Bone marrow (tissue), 2 donors: ENCODE results near the gene TRMT61B.

ENCODE experiments used
- DNase-seq, 2 donors: peaks; one replicate each; lab custom pipeline; 2025; lab: John Stamatoyannopoulos, UW

TRMT61B gene

DNA sequence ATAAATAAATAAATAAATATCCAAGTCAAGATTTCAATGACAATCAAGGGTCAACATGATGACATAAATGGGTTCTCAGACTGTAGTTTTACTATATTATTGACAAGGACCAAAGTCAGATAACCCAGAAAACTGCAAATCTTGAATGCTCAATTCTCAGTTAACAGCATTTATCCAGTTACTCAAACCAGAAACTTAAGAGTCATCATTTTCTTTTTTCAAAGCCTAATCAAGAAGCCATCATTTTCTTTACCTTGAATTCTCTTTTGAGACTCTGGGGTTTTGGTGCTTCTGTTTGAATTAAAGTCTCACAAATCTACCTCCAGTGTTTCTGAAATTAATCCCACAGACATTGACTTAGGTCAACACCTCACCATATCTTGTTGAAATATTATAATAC lies 14.1 kb downstream of the TRMT61B start:
- DNase-seq = no peak

DNA sequence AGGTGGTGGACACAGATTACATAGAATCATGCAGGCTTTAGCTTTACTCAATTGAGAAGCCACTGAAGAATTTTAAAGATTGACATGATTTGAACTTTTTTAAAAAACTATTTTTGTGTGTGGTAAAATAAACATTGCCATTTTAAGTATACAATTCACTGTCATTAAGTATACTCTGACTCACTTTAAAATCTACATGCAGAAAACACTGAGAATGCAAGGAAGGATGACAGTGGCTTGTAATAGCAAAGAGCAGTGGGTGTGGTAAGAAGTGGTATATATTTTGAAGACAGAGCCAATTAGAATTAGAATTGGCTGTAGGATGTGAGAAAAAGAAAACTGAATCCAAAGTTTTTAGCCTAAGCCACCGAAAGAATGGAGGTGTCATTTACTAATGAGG lies 14.9 kb downstream of the TRMT61B start:
- DNase-seq = no peak

DNA sequence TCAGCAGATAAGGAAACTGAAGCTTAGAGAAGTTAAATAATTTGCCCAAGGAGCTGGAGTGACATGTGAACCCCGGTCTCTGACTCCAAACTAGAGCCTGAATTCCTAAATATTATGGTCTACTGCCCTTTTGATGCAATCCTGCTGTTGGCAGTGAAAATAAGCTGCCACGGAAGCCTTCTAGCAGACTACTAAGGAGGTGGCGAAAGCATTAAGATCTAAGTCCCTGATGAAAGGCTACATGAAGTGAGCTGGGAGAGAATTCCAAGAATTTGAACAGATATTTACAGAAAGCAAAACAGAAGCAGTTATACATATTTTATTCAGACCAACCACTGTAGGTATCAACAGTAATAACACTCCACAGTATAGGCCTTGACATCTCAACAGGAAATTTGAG lies 28.1 kb downstream of the TRMT61B start:
- no peak for DNase-seq

DNA sequence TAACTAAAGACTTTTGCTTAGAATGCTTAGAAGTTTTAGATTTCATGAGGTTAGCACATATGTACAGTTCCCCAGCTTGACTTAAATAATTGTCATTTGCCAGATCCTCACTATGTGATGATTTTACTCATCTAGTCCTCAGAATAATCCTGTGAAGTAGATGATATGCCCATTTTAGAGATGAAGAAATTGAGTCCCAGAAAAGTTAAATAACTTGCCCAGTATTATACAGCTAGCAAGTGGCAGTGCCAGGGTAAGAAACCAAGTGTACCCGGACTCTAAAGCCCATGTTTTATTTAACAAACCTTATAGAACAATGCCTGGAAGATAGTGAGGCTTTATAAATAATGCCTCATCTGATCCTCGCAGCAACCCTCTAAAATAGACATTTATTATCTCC lies 31.1 kb downstream of the TRMT61B start:
- no peak for DNase-seq

DNA sequence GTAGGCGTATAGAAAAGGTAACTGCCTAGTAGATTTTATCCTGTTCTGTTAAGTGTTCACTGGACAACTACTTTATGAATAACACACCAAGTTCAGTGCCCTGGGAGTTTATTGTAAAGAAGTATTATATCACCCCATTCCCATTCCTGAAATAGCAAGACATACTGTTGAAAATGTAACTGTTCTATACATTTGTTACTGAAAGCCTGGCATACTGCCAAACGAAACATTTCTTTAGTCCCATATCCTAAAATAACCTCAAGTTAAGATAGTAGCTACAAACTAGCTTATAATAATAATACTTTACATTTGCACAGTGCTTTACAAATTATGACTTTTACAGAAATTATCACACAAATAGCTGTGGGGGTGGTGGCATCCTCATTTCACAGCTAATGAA lies 34.3 kb downstream of the TRMT61B start:
- no peak for DNase-seq

DNA sequence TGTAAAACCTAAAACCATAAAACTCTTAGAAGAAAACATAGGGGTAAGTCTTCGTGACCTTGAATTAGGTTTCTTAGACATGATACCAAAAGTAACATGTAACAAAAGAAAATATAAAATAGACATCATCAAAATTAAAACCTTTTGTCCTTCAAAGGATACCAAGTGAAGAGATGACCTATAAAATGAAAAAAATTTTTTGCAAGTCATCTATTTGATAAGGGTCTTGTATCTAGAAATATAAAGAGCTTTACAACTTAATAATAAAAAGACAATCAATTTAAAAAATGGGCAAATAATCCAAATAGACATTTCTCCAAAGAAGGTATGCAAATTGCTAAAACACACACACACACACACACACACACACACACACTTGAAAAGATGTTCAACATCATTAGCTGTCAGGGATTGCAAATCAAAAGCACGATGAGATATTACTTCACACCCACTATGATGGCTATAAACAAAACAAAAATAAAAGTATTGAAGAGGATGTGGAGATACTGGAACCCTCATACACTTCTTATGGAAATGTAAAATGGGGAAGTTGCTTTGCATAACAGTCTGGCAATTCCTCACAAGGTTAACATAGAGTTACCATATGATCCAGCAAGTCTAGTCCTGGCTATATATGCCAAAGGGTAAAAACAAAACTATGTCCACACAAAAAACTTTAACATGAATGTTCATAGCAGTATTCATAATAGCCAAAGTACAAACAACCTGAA lies 36.2 kb downstream of the TRMT61B start:
- no peak for DNase-seq

DNA sequence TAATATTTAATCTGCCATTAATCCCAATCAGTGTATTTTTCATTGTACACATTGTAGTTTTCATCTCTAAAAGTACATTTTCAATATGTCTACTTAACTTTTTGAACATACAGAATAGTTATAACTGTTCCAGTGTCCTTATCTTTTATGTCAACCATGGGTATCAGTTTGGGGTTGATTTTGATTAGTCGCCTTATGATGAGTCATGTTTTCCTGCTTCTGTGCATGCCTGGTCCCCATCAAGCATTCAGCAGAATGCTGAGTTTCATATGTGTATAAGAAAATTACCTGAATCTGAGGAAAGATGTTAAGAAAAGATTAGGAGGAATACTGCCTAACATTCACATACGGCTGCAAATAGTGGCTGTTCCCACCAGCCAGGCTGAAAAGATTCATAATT lies 41.7 kb downstream of the TRMT61B start:
- DNase-seq = no peak

DNA sequence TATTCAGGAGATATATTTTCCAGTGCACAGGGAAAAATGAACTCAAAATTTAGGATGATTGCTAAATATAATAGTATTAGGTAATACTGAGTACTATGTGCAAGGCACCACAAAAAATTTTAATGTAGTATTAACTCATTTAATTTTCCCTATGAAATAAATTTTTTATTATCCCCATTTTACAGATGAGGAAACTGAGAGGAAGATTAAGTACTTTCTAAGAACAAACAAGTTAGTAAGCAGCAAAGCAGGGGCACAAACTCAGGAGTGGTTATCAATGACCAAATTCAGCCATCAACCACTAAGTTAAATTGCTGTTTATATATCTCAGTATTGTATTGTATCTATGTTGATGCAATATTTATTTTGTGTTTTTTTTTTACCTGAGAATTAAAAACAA lies 45.2 kb downstream of the TRMT61B start:
- DNase-seq = no peak

DNA sequence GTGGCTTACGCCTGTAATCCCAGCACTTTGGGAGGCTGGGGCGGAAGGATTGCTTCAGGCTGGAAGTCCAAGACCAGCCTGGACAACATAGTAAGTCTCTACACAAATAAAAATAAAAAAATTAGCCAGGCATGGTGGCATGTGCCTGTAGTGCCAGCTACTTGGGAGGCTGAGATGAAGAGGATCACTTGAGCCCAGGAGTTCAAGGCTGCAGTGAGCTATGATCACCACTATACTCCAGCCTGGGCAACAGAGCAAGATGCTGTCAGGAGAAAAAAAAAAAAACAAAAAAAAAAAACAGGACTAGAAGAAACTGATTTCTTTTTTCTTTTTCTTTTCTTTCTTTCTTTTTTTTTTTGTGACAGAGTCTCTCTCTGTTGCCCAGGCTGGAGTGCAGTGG lies 45.9 kb downstream of the TRMT61B start:
- DNase-seq = no peak

DNA sequence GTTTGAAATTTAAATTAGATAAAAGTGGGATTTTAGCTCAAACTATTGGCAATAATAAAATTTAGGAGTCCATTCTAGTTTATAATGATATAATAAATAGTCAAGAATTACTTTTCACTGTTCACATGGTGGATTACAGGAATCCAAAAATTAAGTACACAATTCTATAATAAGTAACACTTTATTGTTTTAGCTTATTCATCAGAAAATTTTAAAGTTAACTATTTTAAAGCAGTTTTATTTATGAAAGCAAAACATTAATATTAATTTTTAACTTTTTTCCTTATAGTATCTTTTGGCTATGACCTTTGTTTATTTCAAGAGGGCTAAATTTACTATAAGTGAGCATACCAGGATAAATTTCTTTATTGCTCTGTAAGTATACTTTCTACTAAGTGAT lies 48.1 kb downstream of the TRMT61B start:
- DNase-seq = no peak

DNA sequence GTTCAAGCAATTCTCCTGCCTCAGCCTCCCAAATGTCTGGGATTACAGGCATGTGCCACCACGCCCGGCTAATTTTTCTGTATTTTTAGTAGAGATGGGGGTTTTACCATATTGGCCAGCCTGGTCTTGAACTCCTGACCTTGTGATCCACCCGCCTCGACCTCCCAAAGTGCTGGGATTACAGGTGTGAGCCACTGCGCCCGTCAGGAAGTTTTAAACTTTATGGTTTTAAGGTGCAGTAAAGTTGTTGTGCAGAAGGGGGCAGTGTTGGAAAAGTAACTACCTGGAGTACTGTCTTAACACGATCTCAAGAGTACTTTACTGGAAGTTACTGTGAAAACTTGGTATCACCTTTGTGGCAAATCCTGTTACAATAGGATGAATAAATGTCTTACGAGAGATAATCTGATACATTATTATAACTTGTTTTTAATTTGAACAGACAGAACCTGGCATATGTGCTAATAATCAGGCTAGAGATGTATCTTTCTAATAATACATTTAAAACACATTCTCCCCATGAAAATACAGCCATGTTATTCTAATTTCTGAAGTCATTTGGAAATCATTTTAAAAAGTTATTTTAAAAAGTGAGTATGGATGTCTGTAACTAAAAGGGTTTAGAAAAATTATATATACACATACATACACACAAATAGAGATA lies 48.7 kb downstream of the TRMT61B start:
- peak in 1 of 2 donors; percentile 50 for DNase-seq

DNA sequence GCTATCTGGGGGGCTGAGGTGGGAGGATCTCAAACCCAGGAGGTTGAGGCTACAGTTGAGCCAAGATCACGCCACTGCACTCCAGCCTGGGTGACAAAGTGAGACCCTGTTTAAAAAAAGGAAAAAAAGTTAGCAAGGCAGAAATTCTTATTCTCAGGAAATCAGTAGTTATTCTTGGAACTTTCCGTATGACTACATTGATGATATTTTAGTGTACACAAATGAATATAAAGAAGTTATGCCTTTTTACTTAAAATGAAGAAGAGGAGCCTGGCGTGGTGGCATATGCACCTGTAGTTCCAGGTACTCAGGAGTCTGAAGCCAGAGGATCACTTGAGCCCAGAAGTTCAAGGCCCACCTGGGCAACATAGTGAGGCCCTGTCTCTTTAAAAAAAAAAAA lies 52.1 kb downstream of the TRMT61B start:
- no peak for DNase-seq

DNA sequence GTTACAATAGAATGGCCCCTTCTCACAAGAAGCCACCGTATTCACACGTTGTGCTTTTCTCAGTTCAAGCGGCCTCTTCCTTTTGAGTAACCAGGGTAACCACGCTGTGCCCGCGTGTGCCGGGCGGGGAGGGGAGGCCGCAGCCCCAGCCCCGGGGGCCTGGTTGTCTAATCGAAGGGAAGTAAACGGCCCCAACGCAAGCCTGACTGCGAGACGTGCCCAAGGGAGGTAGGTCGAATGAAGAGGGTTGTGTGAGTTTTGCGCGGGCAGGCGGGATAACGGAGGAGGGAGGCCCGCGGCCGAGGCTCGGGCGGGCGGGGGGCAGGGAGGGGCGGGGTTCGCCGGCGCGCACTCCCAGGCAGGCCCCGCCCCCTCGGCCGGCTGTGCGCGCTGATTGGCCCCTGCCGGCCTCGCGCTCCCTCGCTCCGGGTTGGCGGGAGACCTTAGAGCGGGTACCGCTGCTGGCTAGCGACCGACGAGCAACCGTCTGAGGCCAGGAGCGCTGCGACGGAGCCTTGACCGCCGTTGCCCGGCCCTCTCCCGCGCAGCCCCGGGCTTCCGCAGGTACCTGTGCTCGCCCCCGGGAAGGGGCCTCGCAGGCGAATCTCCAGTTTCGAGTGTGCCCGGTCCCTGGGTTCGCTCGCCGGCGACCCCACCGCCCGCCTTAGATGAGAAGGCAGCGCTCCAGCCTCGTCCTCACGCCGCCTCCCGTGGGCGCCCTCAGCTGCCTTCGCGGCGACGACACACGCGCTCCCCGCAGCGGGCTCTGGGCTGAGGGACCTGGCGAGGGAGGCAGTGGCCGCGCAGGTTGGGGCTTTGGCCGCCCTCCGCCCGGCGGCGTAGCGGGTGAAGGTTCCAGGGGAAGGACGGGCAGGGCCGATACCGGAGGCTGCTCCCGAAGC lies 59.5 kb downstream of the TRMT61B start, which contains the start of gene SPDYA:
SPDYA (plus strand) TSS at position 451 of the 902 bp plus-strand sequence. CDS start 5,181 bp downstream, outside the sequence.
- DNase-seq = peak; percentile 39 to 62

DNA sequence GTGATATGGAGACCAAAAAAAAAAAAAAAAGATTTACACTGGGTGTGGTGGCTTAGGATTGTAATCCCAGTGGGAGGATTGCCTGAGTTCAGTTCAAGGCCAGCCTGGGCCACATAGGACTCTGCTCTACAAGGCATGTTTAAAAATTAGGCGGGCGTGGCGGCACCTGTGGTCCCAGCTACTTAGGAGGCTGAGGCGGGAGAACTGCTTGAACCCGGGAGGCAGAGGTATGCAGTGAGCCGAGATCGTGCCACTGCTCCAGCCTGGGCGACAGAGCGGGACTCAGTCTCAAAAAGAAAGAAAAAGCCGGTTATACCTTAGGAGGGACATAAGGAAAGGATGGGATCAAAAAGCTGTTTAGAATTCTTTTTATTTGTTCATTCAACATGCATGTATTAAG lies 60.2 kb downstream of the TRMT61B start:
- DNase-seq = no peak

DNA sequence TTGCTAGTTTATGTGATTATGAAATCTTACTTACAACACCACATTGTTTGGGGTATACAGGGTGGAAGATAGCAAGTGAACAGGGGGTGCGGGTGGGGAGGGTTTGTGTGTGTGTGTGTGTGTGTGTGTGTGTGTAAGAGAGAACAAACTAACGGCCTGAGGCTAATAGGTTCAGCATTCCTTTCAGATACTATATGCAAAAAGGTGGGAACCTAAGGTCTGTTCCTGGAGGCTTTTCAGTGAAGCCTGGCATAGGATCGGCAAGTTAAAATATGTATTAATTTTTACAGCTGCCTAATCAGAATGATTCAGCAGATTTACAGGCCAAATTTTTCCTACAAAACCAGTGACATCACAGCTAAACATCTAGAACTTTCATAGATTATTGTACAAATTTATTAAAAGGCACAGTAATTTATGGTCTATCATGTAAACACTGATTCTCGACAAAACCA lies 67.1 kb downstream of the TRMT61B start:
- no peak for DNase-seq

DNA sequence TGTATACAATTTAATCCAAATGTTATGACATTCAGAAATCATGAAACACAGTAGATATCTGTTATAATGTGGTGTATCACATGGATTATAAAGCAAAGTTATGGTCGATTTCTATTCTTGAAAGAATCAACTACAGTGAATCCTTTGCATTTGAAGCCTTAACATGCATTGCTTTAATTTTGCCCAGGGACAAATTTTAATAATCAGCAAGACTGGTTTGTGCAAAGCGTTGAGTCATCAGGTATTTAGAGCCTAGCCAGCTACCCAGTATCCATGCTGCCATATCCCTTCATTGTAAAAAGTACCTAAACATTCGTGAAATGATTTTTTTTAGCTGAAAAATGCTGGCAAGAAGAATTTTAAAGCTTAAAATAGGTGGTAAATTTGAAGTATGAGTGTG lies 68.4 kb downstream of the TRMT61B start:
- DNase-seq = no peak
